Myocyte (in vitro differentiated cells): ENCODE results near the gene LONP1. TPM values are rescaled to one million over a fixed set of nuclear protein-coding genes. Genes with fewer than 3 reads are reported as not detected.

Experiments used
- DNase-seq: peaks from one replicate; pipeline ENCODE4 v3.0.0-alpha.2; 2012; ENCODE audit warnings: low read depth
- total RNA-seq: library from RNA; depleted of rRNA; stranded (reverse); fragments of >200 nt; gene quantifications from 2 replicates; pipeline ENCODE4 v1.2.3, GENCODE V29; 2014

Gene LONP1
- total RNA-seq, 1 donor from 2014 or later, result 70.9 TPM

DNA sequence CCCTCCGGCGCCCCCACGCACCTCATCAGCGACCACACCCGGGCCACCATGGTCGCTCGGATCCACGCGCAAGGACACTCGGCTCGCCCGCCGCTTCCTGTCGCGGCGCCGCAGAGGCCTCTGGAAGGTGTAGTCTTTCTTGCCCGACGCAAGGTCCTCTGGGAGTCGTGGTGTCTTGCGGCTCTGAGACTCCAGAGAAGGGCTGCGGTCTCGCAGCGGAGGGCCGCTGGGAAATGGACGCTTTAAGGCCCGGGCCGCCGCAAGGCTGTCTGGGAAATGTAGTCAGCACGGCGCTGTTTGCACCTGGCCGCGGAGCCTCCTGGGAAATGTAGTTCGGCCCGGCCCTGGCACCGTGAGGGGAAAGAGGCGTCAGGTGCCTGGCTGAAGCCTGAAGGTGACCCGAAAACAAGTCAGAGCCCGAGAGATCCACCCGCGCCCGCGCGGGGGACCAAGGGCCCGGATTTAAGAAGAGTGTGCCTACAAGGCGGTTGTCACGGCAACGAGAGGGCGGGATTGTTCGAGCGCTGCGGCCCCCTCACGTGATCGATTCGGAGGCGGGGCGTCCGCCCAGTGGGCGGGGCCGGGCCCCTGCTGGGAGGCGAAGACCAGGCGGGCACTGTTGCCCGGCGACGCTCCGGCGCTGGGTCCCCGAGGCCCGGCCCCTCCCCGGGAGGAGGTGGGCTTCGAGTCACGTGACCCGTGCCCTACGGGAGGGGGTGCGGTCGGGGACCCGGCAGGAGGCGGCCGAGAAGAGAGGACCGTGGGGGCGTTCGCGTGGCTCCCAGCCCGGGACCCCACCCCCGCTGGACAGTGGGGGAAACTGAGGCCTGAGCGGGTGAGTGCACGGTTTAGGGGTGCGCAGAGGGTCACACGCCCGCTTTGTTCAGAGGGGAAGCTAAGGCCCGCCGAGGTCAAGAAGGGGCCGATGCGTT is 39.2 kb downstream of the LONP1 start, which contains the start of the genes HSD11B1L and MICOS13:
Gene HSD11B1L (plus strand): TSS at position 591 of the 932 bp plus-strand sequence. CDS start 3,806 bp downstream, outside the sequence.
Gene MICOS13 (minus strand): TSS at position 80 of the 932 bp plus-strand sequence. CDS start 30 bp downstream, at position 50.
- peak; percentile 100 for DNase-seq

DNA sequence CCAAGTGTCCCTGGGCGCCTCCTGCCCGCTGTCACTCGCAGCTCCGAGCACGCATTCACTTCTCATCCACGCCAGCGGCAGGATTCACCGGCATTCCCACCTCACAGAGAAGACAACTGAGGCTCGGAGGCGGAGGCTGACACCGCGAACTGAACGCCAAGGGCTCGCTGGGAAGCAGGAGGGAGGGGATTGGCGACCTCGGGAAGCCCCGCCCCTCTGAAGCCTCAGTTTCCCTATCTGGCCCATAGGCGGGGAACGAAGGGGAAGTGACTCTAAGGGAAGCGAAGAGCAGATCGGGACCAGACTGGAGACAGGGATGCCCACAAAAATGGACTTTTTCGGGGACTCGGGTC is 39.9 kb downstream of the LONP1 start:
- DNase-seq, result peak; percentile 73

DNA sequence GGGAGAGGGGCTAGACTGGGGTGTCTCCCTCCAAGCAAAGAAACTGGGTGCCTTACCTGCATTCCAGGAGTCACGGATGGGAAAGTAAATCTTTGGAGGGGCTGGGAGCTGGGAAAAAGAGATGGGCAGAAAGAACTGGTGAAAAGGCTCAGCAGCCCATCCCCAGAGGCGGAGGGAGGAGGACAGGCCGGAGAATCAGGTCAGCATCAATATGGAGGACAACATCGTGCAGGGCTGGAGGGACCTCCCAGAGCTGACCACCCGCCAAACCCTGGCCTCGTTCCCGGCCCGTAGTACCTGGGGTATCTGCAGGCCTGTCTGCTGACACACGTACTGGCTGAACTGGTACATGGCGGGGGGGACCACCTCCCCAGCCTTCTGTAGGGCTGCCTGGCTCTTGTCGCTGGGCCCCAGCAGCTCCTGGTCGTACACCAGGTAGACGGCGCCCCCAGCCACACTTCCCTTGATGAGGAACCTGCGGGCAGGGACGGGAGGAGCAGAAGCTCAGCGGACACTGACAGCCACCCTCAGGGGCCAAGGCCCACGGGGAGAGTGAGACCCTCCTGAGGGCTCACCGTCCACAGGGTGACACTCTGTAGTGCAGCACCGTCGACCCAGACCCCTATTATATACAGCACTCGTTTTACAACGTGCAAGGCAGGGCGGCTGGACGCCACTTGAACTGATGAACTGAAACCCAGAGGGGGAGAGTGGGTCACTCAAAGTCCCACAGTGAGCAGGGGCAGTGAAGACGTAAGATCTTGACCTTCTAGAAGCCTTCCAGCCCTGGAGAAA is 40.5 kb downstream of the LONP1 start:
- DNase-seq, result no peak

DNA sequence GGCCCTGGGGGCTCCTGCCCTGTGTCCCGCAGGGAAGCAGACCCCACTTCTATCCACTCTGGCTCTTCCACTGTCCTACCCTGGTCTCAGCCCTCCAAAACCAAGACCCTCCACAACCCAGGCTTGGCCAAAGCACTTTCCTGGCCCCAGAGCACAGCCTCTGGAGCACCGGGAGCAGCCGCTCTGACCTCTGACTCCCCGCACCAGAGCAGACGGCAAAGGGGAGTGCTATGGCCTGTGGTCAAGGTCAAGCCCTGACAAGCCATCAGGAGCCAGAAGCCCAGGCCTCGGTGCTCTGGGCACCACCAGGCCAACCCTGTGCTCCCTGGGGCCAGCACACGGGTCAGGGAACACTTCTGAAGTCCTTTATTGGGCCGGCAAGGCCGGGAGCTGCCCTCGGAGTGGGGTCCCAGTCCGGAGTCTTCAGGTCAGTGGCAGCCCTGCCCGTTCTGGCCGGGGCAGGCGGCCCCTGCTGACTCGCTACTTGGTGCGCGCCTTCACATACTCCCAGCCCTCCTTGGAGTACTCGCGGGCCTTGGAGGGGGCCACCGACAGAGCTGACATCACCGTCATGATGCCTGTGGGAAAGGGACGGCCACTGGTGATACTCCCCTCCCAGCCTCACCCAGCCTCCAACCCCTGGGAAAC is 41.8 kb downstream of the LONP1 start:
- DNase-seq, result no peak

DNA sequence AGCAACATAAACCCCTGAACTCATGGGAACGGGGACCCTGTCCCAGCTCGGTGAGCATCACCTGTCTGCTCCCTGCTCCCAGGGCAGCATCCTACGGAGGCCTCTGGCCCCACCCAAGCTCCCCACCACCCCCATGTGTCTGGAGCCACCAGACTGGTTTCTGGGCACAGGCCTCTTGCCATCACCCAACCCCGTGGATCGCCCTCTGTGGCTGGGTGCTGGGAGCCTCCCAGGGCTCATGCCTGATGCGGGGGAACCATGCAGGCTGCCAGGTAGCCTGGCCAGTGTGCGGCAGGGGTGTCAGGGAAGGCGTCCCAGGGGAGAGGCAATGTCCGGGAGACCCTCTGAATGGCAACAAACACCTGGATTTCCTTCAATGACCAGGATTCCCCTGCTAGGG is 42.4 kb downstream of the LONP1 start:
- no peak for DNase-seq

DNA sequence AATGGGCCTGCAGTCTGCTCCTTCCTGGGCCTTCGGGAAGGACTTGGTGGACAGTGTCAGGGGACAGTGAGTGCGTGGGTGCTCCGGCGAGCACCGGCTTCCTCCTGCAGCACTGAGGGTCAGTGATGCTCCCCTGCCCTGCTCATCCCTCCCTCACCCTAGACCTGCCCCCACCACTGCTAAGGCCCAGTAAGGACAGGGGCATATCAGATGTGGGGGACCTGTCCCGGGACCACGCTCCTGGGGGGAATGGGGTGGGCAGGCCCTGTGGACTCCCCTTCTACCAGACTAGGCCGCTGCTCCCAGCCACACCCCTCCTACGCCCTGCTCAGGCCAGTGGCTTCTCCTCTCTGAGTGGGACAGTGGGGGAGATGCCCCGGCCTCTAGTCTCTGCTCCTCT is 42.8 kb downstream of the LONP1 start:
- no peak for DNase-seq

DNA sequence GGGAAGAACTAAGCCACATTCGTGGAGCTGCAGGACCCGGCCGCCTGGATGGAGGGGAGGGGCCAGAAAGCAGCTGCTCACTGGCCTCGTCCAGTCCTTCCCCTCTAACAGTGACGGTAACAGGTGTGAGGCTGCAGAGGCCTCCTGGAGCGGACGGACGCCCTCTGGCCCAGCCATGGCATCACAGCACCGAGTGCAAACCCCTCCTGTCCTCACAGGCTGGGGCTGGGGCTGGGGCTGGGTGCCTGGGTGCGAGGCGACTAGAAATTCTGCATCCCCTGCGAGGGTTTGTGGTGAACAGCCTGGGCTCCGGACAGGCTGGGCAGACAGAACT is 43.2 kb downstream of the LONP1 start:
- peak; percentile 96 for DNase-seq

DNA sequence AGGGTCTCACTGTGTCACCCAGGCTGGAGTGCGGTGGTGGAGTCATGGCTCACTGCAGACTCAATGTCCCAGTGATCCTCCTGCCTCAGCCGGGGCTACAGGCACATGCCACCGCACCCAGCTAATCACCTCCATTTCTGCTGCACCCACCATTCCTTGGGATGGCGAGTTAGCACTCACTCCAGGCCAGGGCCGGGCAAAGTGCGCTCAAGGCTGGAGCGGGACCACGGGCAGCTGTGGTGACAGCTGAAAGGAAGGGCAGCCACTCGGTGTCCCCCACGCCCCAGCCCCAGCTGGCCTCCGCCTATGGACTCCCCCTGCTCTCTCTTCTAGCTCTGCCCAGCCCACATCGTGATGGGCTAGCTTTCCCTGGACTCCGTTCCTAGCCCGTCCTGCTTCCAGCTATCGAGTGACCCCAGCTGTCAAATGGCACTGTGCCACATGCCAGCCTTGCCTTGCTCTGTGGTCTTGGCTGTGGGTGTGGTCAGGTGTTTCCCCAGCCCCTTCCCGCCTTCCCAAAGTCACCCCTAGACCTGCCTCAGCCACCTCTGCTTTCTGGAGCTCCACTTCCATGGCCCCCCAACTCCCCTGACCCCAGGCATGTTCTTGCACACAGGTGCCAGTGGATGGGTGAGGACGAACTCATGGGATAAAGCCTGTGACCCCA is 43.7 kb downstream of the LONP1 start:
- peak; percentile 99 for DNase-seq

DNA sequence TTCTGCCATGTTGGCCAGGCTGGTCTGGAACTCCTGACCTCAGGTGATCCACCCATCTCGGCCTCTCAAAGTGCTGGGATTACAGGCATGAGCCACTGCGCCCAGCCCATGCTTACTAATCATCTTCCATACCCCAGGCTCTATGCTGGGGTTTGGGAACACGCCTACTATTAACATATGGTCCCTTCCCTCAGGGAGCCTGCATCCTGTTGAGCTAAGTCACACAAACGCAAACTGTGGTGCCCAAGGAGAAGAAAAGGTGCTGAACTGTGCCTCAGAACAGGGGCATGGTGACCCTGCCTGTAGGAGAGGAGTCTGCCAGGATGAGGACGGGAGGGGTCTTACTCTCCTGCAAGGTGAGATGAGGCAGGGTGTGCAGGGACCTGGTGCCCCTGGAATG is 45.2 kb downstream of the LONP1 start:
- no peak for DNase-seq

DNA sequence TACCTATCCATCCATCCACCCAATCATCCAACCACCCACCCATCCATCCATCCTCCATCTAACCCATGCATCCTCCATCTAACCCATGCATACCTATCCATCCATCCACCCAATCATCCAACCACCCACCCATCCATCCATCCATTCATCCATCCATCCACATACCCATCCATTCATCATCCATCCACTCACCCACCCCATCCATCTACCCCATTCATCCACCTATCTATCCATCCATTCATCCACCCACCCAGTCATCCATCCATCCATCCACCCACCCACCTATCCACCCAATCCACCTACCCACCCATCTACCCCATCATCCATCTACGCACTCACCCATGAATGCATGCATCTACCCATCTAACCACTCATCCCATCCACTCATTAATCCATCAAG is 46.2 kb downstream of the LONP1 start:
- no peak for DNase-seq

DNA sequence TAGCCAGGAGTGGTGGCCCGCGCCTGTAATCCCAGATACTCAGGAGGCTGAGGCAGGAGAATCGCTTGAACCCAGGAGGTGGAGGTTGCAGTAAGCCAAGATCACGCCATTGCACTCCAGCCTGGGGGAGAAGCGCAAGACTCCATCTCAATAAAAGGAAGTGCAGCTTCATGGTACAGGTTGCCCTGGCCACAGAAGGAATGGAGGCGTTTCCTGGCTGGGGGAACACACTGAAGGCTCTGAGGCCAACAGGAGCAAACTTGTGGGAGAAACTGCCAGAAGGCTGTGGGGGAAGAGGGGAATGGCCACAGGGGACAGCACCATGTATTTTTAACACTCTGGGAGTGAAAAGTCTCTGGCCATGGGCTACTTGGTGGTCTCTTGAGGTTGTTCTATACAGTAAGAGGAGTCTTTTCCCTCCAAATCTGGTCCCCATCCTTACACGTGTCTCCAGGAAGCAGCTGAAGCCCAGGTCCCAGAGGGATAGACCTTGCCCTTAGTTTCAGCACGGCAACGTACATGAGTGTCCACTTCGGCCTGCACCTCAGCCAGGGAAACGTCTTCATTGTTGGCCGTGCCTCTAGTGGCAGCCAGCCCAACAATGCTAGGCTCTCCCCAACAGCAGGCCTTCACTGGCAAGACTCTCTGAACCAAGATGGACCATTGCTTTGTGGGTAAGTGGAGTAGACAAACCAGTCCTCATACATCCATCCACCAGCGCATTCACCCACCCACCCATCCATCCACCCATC is 47.1 kb downstream of the LONP1 start:
- no peak for DNase-seq

DNA sequence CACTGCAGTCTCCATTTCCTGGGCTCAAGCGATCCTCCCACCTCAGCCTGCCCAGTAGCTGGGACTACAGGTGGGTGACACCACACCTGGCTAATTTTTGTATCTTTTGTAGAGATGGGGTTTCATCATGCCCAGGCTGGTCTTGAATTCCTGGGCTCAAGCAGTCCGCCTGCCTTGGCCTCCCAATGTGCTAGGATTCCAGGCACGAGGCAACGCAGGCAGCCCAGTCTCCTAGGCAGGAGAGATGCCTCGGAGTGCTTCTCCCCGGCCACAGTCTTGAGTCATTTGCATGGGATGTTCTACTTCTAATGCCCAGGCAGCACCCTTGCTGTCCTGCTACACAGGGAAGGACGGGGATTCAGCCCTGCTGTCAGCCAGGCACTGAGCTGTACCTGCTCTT is 48.3 kb downstream of the LONP1 start:
- DNase-seq, result no peak

DNA sequence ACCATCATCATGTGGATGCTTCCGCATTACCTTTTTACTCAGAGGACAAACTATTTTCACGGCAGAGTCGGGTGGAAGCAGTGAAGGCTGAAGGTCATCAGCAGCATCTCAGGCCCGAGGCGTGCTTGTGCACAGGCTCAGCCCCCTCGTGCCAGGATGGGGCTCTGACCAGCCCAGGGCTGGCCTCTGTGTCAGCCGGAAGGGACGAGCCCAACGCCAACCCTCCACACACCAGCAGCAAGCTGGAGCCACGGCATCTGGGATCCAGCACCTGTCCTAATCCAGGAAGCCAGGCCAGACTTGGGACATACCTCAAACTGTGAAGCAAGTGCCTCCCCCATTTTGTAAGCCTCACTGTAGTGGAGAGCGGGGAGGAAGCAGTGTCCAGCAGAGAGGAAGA is 50.7 kb downstream of the LONP1 start:
- DNase-seq, result no peak

DNA sequence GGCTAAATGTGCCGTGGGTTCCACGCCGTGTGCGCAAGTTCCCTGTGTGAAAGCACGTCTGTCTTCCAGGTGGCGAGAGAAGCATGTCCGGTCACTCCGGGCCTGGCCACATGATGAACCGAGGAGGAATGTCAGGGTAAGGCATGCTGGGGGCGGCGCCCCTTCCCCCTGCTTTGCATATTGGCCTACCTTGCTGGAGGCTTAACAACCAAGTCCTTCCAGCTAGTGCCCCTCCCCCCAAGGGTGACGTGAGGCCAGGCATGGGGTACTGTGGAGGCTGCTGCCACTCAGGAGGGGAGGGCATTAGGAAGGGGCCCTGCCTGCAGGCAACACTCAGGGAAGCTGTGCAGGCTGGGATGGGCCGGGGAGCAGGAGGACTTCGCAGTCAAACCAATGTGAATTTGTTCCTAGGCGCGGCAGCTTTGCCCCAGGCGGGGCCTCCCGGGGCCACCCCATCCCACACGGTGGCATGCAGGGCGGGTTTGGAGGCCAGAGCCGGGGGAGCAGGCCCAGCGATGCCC is 52.1 kb downstream of the LONP1 start:
- DNase-seq, result no peak

DNA sequence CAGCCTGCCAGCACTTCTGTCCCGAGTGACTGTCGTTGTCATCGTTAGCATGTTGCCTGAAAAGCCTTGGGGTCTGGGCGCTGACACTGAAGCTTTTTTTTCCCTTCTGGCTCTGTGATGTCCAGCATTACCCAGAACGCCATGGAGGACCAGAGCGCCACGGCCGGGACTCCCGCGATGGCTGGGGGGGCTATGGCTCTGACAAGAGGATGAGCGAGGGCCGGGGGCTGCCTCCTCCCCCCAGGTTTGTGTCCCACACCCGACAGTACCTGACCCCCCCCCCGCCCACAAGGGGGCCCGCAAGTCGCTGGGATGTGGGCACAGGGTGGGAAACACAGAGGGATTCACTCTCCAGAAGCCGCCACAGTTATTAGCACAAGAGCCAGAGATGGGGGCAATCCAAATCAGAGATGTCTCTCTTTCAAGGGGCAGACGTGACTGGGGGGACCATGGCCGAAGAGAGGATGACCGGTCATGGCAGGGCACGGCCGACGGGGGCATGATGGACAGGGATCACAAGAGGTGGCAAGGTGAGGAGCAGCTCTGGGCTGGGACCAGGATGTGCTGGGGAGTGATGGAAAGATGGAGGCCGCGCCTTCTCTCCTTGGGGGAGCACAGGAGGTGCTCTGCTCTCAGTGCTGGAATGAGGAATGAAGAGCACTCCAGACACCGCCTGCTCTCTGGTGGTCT is 52.9 kb downstream of the LONP1 start:
- DNase-seq, result no peak

DNA sequence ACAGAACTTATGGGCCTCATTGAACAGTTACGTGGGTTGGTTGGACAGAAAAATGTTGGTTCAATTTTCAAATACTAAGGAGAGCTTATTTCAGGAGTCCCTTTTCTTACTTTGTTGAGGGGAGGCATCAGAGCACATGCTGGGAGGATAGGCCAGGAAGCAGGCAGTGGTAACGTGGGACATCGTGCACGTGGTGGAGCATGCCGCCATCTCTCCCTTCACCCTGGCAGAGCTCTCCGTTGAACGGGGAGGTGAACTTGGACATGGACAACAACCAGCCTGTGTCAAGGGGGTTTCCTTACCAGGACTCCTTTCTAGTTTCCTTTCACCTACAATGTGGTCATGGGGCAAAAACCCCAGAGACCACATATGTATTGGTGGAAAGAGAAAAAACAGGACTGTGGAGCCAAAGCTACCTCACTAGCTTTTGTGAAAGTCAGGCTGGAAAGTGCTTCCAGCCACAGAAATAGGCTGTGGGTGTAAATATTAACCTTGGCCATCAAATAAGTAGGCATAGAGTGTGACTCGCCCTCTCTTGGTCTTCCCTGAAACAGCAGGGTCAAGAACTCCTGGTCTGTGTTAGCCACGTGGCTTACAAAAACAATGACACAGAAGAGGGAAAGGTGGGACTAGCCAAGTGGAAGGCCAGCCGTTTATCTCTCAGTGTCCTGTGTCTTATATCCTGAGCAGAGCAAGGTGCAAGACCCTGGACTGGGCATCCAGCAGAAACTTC is 54.0 kb downstream of the LONP1 start:
- peak; percentile 59 for DNase-seq

DNA sequence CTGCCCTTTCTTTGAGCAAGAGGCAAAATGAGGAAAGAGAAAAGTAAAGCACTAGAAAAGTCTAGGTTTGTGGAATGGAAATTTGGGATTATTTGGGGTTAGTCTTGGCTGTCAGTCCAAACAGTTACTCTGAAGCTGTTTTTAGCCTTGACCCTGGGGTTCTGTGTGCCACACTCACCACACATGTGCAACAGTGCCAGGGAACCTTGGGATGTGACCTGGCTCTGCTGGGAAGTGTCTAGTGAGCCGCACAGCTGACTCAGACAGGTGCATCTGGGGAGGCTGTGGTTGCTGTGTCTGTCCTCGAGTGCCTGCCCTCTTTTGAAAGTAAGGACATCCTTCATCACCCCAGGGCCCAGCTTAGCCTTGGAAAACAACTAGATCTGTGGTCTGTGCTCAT is 55.4 kb downstream of the LONP1 start:
- peak; percentile 94 for DNase-seq

DNA sequence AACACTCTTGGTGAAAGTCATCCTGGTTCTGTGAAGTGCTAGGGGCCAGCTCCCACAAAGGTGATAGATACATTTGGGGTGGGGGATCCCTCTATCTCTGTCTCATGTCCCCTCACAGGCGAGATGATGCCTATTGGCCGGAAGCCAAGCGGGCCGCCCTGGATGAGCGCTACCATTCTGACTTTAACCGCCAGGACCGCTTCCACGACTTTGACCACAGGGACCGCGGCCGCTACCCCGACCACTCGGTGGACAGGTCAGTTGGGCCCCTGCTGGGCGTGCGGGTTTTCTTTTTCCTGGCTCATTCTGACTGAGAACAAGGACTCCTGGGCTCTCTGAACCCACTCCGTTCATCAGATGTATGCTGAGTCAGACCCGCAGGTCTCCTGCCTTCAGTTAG is 56.0 kb downstream of the LONP1 start:
- DNase-seq, result no peak

DNA sequence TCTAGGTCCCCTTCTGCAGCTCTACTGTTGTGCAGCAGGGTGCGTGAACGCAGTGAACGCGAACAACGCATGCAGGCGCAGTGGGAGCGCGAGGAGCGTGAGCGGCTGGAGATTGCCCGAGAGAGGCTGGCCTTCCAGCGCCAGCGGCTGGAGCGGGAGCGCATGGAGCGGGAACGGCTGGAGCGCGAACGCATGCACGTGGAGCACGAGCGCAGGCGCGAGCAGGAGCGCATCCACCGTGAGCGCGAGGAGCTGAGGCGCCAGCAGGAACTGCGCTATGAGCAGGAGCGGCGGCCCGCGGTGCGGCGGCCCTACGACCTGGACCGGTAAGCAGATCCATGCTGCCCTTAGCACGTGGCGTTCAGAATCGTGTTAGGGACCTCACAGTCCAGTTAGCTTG is 58.5 kb downstream of the LONP1 start:
- no peak for DNase-seq
